HepG2 (cell line): ENCODE measurements around the gene GRAMD2A.

Experiments
- FOXA1 ChIP-seq, 2 experiments: fragments of 450-650 bp in 1 of 2; sonication (generic) in 1 of 2; formaldehyde crosslinking in 1 of 2; IDR thresholded peaks; 2 replicates each; pipeline versions ENCODE4 v1.4.0 to v1.6.1; 2016 to 2020; ENCODE audit warnings: missing genetic modification reagents in 1 of 2
- HINFP ChIP-seq: sonication (generic); formaldehyde crosslinking; IDR thresholded peaks from 2 replicates; pipeline ENCODE4 v1.4.0; 2020; ENCODE audit warnings: low read depth, mild to moderate bottlenecking, missing genetic modification reagents
- MAFK ChIP-seq, 2 experiments: IDR thresholded peaks in 1 of 2; conservative IDR thresholded peaks in 1 of 2; 2 replicates each; pipeline ENCODE4 v1.6.1; 2011; ENCODE audit warnings: improper control_type of control experiment in 2 of 2, low read length in 2 of 2
- SP1 ChIP-seq, 2 experiments: fragments of 450-650 bp in 1 of 2; sonication (generic) in 1 of 2; formaldehyde crosslinking in 1 of 2; IDR thresholded peaks; 2 replicates each; pipeline versions ENCODE4 v1.4.0 to v1.6.1; 2016 to 2020; ENCODE audit warnings: missing genetic modification reagents in 1 of 2
- SP2 ChIP-seq: sonication (generic); formaldehyde crosslinking; IDR thresholded peaks from 2 replicates; pipeline ENCODE4 v1.5.1; 2020; ENCODE audit warnings: mild to moderate bottlenecking, missing genetic modification reagents
- SRSF9 ChIP-seq: fragments of 200-400 bp; formaldehyde crosslinking; IDR thresholded peaks from 2 replicates; pipeline ENCODE4 v1.6.1; 2018; ENCODE audit warnings: borderline replicate concordance, mild to moderate bottlenecking, low read depth, low read length; ENCODE audit not compliant: insufficient read depth, poor library complexity, severe bottlenecking
- TAF1 ChIP-seq: sonication (generic); formaldehyde crosslinking; IDR thresholded peaks from 2 replicates; pipeline ENCODE4 v1.4.0; 2020; ENCODE audit warnings: missing genetic modification reagents
- ZBTB20 ChIP-seq: sonication (generic); formaldehyde crosslinking; IDR thresholded peaks from 2 replicates; pipeline ENCODE4 v1.8.1; 2023; ENCODE audit warnings: missing genetic modification reagents, low read depth, mild to moderate bottlenecking, borderline replicate concordance
- ZNF274 ChIP-seq: sonication (generic); formaldehyde crosslinking; IDR thresholded peaks from 2 replicates; pipeline ENCODE4 v1.5.1; 2020; ENCODE audit warnings: mild to moderate bottlenecking, missing genetic modification reagents
- ZNF598 ChIP-seq: sonication (generic); formaldehyde crosslinking; IDR thresholded peaks from 2 replicates; pipeline ENCODE4 v1.5.1; 2020; ENCODE audit warnings: mild to moderate bottlenecking, missing genetic modification reagents, borderline replicate concordance
- ZNF678 ChIP-seq: sonication (generic); formaldehyde crosslinking; IDR thresholded peaks from 2 replicates; pipeline ENCODE4 v1.4.0; 2020; ENCODE audit warnings: mild to moderate bottlenecking, missing genetic modification reagents
- ZNF766 ChIP-seq: sonication (generic); formaldehyde crosslinking; IDR thresholded peaks from 2 replicates; pipeline ENCODE4 v1.5.0; 2020; ENCODE audit warnings: missing genetic modification reagents, borderline replicate concordance
- TF ChIP-seq, protein P1 (sequence below): sonication (generic); formaldehyde crosslinking; IDR thresholded peaks from 2 replicates; pipeline ENCODE4 v1.4.0; 2020; ENCODE audit warnings: missing genetic modification reagents, borderline replicate concordance

GRCh38 chr15:72112116-72112515 lies 85.5 kb downstream of the GRAMD2A start:
- TF ChIP-seq MAFK (conservative IDR thresholded peaks at IDR 0.05 in 1 of 2, IDR thresholded peaks at IDR 0.05 in 1 of 2; ENCODE audit: low read length in 2 of 2) = no peak
- no peak for TF ChIP-seq TAF1 (CRISPR knock-in tag)
- no peak for TF ChIP-seq ZNF766 (CRISPR knock-in tag)
- TF ChIP-seq ZBTB20 = no peak
- TF ChIP-seq SP2 (CRISPR knock-in tag) = no peak
- TF ChIP-seq ZNF598 (CRISPR knock-in tag) = no peak
- TF ChIP-seq HINFP (CRISPR knock-in tag) = no peak
- TF ChIP-seq, protein P1, sequence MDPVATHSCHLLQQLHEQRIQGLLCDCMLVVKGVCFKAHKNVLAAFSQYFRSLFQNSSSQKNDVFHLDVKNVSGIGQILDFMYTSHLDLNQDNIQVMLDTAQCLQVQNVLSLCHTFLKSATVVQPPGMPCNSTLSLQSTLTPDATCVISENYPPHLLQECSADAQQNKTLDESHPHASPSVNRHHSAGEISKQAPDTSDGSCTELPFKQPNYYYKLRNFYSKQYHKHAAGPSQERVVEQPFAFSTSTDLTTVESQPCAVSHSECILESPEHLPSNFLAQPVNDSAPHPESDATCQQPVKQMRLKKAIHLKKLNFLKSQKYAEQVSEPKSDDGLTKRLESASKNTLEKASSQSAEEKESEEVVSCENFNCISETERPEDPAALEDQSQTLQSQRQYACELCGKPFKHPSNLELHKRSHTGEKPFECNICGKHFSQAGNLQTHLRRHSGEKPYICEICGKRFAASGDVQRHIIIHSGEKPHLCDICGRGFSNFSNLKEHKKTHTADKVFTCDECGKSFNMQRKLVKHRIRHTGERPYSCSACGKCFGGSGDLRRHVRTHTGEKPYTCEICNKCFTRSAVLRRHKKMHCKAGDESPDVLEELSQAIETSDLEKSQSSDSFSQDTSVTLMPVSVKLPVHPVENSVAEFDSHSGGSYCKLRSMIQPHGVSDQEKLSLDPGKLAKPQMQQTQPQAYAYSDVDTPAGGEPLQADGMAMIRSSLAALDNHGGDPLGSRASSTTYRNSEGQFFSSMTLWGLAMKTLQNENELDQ = no peak
- no peak for TF ChIP-seq ZNF678 (CRISPR knock-in tag)
- no peak for TF ChIP-seq SP1 (IDR thresholded peaks at IDR 0.05)
- TF ChIP-seq SP1 (CRISPR knock-in tag; IDR thresholded peaks at IDR 0.05) = no peak
- TF ChIP-seq FOXA1 (IDR thresholded peaks at IDR 0.05) = no peak
- TF ChIP-seq FOXA1 (CRISPR knock-in tag; IDR thresholded peaks at IDR 0.05) = no peak
- no peak for TF ChIP-seq ZNF274
- TF ChIP-seq SRSF9 = no peak
